Spleen (tissue), 11 donors: ENCODE data around the gene TRABD2B. TPM values are rescaled to one million over a fixed set of nuclear protein-coding genes. Genes with fewer than 3 reads are reported as not detected.

Source experiments
- DNase-seq: peaks from one replicate; pipeline ENCODE4 v3.0.0-alpha.2; 2020
- H3K27ac ChIP-seq, 8 donors: fragments of 200-600 bp; sonication (generic) in 7 of 8; 1 replicate in 4 of 8; 2 replicates in 4 of 8; pipeline versions ENCODE4 v1.5.0 to v1.8.0; 2016 to 2021; ENCODE audit warnings: inconsistent platforms in 4 of 8, mild to moderate bottlenecking in 4 of 8, moderate library complexity in 1 of 8
- H3K27me3 ChIP-seq, 7 donors: fragments of 200-600 bp; sonication (generic) in 6 of 7; replicated peaks in 1 of 7; 1 replicate in 4 of 7; 2 replicates in 3 of 7; pipeline versions ENCODE4 v1.5.0 to v1.8.0; 2016 to 2021; ENCODE audit warnings: inconsistent platforms in 3 of 7, mild to moderate bottlenecking in 1 of 7
- H3K36me3 ChIP-seq, 6 donors: fragments of 200-600 bp; sonication (generic) in 5 of 6; 1 replicate in 4 of 6; 2 replicates in 2 of 6; pipeline versions ENCODE4 v1.5.0 to v1.8.0; 2016 to 2021; ENCODE audit warnings: inconsistent platforms in 2 of 6
- H3K4me1 ChIP-seq, 6 donors: fragments of 200-600 bp; sonication (generic) in 5 of 6; 1 replicate in 3 of 6; 2 replicates in 3 of 6; pipeline versions ENCODE4 v1.5.0 to v1.8.0; 2016 to 2021; ENCODE audit warnings: inconsistent platforms in 3 of 6
- H3K4me3 ChIP-seq, 8 donors: fragments of 200-600 bp; sonication (generic) in 7 of 8; 1 replicate in 4 of 8; 2 replicates in 4 of 8; pipeline versions ENCODE4 v1.5.0 to v1.8.0; 2016 to 2021; ENCODE audit warnings: inconsistent platforms in 4 of 8, mild to moderate bottlenecking in 4 of 8, moderate library complexity in 2 of 8
- H3K9me3 ChIP-seq, 8 donors: fragments of 200-600 bp; sonication (generic) in 7 of 8; 1 replicate in 4 of 8; 2 replicates in 4 of 8; pipeline versions ENCODE4 v1.5.0 to v1.8.0; 2016 to 2021; ENCODE audit warnings: inconsistent platforms in 4 of 8
- POLR2A ChIP-seq, 3 donors: fragments of 450-650 bp; IDR thresholded peaks; one replicate each; pipeline ENCODE4 v1.5.1; 2017; ENCODE audit warnings: antibody characterized with exemption in 3 of 3, mild to moderate bottlenecking in 1 of 3
- POLR2AphosphoS5 ChIP-seq, 3 donors: sonication (generic); formaldehyde crosslinking; IDR thresholded peaks; one replicate each; pipeline ENCODE4 v1.5.1; 2017; ENCODE audit warnings: antibody characterized with exemption in 3 of 3
- WGBS, 5 donors: extraction: QIAGEN DNeasy Blood & Tissue Kit in 3 of 5; methylation state at CpG; one replicate each; pipeline versions ENCODE4 v1.1.5 to v1.1.7; 2013 to 2018; 5-methylcytosine and 5-hydroxymethylcytosine counted together
- intact Hi-C: fragments of 100-400 bp; cut with DNase I; formaldehyde crosslinking; loops from one replicate; pipeline ENCODE4 v1.15.0; 2023; ENCODE audit warnings: low total_unique reads
- polyA plus RNA-seq, 3 donors: library from polyadenylated mRNA; stranded (reverse); fragments of 200-250 nt; gene quantifications; one replicate each; pipeline ENCODE4 v1.2.1, GENCODE V29; 2013
- total RNA-seq, 7 donors: library from RNA; depleted of rRNA in 3 of 7; stranded (reverse); fragments of >200 nt in 3 of 7; fragmentation: NEBNext Ultra II Directional in 4 of 7; extraction: Animal tissue kit (Norgen Biotek cat#: 25700) in 4 of 7; gene quantifications; one replicate each; pipeline versions ENCODE4 v1.1.0 to v1.2.1, GENCODE V29; 2016 to 2021
- TF ChIP-seq, protein P1 (sequence below), 11 experiments: fragments of 200-600 bp in 7 of 11; fragments of 450-650 bp in 4 of 11; sonication (generic) in 4 of 11; IDR thresholded peaks in 8 of 11; conservative IDR thresholded peaks in 3 of 11; 1 replicate in 7 of 11; 2 replicates in 4 of 11; pipeline versions ENCODE4 v1.4.0 to v1.8.0; 2016 to 2021; ENCODE audit warnings: antibody characterized with exemption in 11 of 11, inconsistent platforms in 4 of 11, mild to moderate bottlenecking in 1 of 11
- donor health status: healthy with polysubstance abuse.
- donor health status: DM: no; HTN: no; CAD: no; lungs with moderate emphysema.
- donor health status: DM: no; HTN: no; CAD: no.
- donor health status: Bipolar disorder and iron deficiency.
- donor health status: healthy.
- donor health status: DM: no; HTN: no; CAD: no.
- donor health status: DM: yes; HTN: yes; CAD: no.

Gene TRABD2B
- total and polyA plus RNA-seq, 10 donors = 0.11 to 3.5 (median 0.64) TPM

DNA sequence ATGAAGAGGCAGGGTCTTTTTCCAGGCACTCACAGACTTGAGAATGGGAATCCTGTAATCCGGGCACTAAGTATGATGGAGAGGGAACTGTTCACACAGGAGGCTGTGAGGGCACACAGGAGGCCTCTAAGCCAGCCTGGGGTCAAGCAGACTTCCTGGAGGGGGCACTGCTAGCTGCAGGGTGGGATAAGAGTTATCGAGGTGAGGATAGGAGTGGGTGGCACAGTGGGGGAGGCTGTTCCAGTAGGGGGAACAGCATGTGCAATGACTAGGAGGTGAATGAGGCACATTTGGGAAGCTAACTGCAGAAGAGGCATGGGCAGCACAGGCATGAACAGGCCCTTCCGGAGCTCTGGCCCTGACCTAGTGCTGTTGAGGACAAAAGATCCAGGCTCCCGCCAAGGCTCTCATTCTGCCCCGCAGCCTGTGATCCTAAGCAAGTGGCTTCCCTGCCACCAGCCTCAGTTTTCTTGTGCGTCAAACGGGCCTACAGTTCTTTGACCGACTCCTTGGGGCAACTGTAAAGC, 216.7 kb downstream of the TRABD2B start:
- no peak for DNase-seq
- intact Hi-C loops = no loop called here
- 71 to 86% (median 77%) methylated on average over 6 to 8 of the region's 8 CpGs for WGBS, 5 donors
- Histone ChIP-seq H3K4me3 (no peak overlapping the region), H3K4me1 (peaks cover 0 to 10% (median 0%) of the 10 kb centered on the region in 6 donors), H3K36me3 (no peaks in the 10 kb centered on the region), H3K27ac (no peak overlapping the region), H3K9me3 (no peaks in the 10 kb centered on the region), H3K27me3 (peaks cover 0 to 8% (median 0%) of the 10 kb centered on the region in 7 donors)
- no peak for TF ChIP-seq POLR2A (IDR thresholded peaks at IDR 0.05)
- no peak for TF ChIP-seq POLR2AphosphoS5 (IDR thresholded peaks at IDR 0.05)
- TF ChIP-seq, protein P1, sequence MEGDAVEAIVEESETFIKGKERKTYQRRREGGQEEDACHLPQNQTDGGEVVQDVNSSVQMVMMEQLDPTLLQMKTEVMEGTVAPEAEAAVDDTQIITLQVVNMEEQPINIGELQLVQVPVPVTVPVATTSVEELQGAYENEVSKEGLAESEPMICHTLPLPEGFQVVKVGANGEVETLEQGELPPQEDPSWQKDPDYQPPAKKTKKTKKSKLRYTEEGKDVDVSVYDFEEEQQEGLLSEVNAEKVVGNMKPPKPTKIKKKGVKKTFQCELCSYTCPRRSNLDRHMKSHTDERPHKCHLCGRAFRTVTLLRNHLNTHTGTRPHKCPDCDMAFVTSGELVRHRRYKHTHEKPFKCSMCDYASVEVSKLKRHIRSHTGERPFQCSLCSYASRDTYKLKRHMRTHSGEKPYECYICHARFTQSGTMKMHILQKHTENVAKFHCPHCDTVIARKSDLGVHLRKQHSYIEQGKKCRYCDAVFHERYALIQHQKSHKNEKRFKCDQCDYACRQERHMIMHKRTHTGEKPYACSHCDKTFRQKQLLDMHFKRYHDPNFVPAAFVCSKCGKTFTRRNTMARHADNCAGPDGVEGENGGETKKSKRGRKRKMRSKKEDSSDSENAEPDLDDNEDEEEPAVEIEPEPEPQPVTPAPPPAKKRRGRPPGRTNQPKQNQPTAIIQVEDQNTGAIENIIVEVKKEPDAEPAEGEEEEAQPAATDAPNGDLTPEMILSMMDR (IDR thresholded peaks at IDR 0.05 in 8 of 11, conservative IDR thresholded peaks at IDR 0.05 in 3 of 11) = no peak

DNA sequence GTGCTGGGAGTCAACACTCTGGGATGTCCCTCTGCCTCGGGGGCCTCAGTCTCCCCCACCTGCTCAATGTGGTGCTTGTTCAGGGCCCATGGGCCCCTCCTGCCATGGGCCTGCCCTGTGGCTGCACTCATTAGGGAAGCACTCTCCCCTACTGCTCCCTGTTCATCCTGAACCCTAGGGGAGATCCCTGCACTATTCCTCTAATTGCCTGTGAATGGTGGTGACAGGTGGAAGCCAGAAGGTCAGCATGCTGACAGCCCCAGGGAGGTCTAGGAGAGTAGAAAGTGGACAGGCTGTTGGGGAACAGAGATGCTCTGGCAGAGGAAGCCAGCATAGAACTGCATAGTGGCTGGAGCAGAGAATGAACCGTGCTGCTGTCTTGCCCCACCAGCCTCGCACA, 217.6 kb downstream of the TRABD2B start:
- intact Hi-C loops = no loop called here
- H3K9me3 ChIP-seq = no peaks in the 10 kb centered on the region
- TF ChIP-seq POLR2A (IDR thresholded peaks at IDR 0.05) = no peak
- TF ChIP-seq POLR2AphosphoS5 (IDR thresholded peaks at IDR 0.05) = no peak
- TF ChIP-seq, protein P1 (IDR thresholded peaks at IDR 0.05 in 8 of 11, conservative IDR thresholded peaks at IDR 0.05 in 3 of 11) = no peak
- WGBS, 5 donors = 65 to 81% (median 72%) methylated on average over 2 to 3 of the region's 3 CpGs
- H3K4me1 ChIP-seq = peaks cover 0 to 4% (median 0%) of the 10 kb centered on the region in 6 donors
- H3K4me3 ChIP-seq = no peak overlapping the region
- H3K27ac ChIP-seq = no peak overlapping the region
- H3K36me3 ChIP-seq = no peaks in the 10 kb centered on the region
- DNase-seq = no peak
- peaks cover 0 to 15% (median 0%) of the 10 kb centered on the region in 7 donors for H3K27me3 ChIP-seq

DNA sequence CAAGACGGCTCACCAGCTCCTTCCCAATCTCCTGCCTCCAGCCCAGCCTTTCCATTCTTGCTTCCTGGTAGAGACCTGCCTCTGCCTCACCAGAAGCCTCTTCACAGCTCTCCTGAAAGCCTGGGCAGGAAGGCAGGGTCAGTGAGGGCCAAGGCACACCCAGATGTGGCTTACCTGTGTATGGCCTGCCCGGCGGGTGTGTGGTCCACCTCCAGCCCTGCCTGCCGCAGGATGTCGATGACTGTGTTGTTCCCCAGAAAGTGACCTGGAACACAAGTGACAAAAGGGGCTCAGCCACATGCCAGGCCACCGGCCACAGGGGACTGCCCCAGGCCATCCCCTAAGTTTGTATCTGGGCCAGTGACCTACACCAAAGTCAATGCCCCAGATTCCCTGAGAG, 218.9 kb downstream of the TRABD2B start:
- TF ChIP-seq POLR2AphosphoS5 (IDR thresholded peaks at IDR 0.05) (no peak), POLR2A (IDR thresholded peaks at IDR 0.05) (no peak)
- TF ChIP-seq, protein P1 (IDR thresholded peaks at IDR 0.05 in 8 of 11, conservative IDR thresholded peaks at IDR 0.05 in 3 of 11) = no peak
- intact Hi-C loops = no loop called here
- DNase-seq = no peak
- Histone ChIP-seq H3K4me1 (no peaks in the 10 kb centered on the region), H3K9me3 (no peaks in the 10 kb centered on the region), H3K36me3 (no peaks in the 10 kb centered on the region), H3K4me3 (no peak overlapping the region), H3K27ac (no peak overlapping the region), H3K27me3 (peaks cover 0 to 21% (median 0%) of the 10 kb centered on the region in 7 donors)
- 90 to 97% (median 93%) methylated on average over 6 of the region's 6 CpGs for WGBS, 5 donors

DNA sequence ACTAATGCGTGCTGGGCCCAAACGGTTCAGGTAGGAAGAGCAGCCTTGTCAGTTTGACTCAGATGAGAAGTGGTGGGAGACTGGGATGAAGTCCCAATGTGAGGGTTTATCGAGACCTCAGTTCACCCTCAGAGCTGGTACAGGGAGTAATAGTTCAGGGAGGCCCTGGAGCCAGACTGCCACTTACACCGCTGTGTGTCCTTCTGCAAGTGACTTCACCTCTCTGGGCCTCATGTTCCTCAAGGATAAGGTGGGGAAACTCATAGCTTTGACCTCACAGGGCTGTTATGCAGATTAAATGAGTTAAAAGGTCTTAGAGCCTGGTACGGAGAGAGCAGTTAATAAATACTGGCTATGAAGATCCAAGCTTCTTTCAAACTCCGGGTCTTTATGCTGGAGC, 219.9 kb downstream of the TRABD2B start:
- 74 to 97% (median 86%) methylated on average over 6 of the region's 6 CpGs for WGBS, 5 donors
- intact Hi-C loops = no loop called here
- no peaks in the 10 kb centered on the region for H3K9me3 ChIP-seq
- H3K27ac ChIP-seq = no peak overlapping the region
- no peak for TF ChIP-seq POLR2A (IDR thresholded peaks at IDR 0.05)
- DNase-seq = no peak
- H3K4me1 ChIP-seq = no peaks in the 10 kb centered on the region
- H3K4me3 ChIP-seq = no peak overlapping the region
- H3K36me3 ChIP-seq = no peaks in the 10 kb centered on the region
- H3K27me3 ChIP-seq = peaks cover 0 to 21% (median 0%) of the 10 kb centered on the region in 7 donors
